Fibroblast of lung (primary cell): Measurements from ENCODE around the gene TWF2.

Experiments
- EZH2 ChIP-seq: IDR thresholded peaks from 2 replicates; pipeline ENCODE4 v1.5.1; 2012; ENCODE audit warnings: low read length, control low read depth, mild to moderate bottlenecking; ENCODE audit errors: missing control alignments
- TF ChIP-seq, protein P1 (sequence below), 2 donors: IDR thresholded peaks in 1 of 2; conservative IDR thresholded peaks in 1 of 2; 1 replicate in 1 of 2; 2 replicates in 1 of 2; pipeline ENCODE4 v1.5.1; 2011 to 2012; ENCODE audit warnings: low read length in 2 of 2, control low read depth in 1 of 2, inconsistent platforms in 1 of 2, low read depth in 1 of 2, mild to moderate bottlenecking in 1 of 2

DNA sequence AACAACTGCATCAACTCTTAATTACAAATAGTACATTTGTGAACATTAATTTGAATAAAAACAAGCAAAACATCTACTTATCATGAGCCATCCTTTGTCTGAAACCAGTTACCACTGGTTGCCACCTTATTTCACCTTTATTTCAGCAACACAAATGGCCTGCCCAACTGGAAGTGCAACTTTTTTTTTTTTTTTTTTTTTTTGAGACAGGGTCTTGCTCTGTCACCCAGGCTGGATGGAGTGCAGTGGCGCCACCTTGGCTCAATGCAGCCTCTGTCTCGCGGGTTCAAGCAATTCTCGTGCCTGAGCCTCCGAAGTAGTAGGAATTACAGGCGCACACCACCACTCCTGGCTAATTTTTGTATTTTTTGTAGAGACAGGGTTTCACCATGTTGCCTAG is 26.4 kb upstream of the TWF2 start:
- TF ChIP-seq EZH2: no peak
- TF ChIP-seq, protein P1, sequence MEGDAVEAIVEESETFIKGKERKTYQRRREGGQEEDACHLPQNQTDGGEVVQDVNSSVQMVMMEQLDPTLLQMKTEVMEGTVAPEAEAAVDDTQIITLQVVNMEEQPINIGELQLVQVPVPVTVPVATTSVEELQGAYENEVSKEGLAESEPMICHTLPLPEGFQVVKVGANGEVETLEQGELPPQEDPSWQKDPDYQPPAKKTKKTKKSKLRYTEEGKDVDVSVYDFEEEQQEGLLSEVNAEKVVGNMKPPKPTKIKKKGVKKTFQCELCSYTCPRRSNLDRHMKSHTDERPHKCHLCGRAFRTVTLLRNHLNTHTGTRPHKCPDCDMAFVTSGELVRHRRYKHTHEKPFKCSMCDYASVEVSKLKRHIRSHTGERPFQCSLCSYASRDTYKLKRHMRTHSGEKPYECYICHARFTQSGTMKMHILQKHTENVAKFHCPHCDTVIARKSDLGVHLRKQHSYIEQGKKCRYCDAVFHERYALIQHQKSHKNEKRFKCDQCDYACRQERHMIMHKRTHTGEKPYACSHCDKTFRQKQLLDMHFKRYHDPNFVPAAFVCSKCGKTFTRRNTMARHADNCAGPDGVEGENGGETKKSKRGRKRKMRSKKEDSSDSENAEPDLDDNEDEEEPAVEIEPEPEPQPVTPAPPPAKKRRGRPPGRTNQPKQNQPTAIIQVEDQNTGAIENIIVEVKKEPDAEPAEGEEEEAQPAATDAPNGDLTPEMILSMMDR (conservative IDR thresholded peaks at IDR 0.05 in 1 of 2, IDR thresholded peaks at IDR 0.05 in 1 of 2; ENCODE audit: low read depth in 1 of 2, low read length in 2 of 2): no peak
